Pancreas (tissue), 10 donors: ENCODE measurements around the gene GOT1. TPM values are rescaled to one million over a fixed set of nuclear protein-coding genes. Genes with fewer than 3 reads are reported as not detected.

Source experiments
- ATAC-seq, 4 donors: fragments of 200-7000 bp; cut with Tn5 transposase; one replicate each; pipeline versions ENCODE4 v1.8.0 to v1.9.1; 2020; ENCODE audit warnings: mild to moderate bottlenecking in 4 of 4, moderate library complexity in 4 of 4
- DNase-seq, 6 donors: peaks; one replicate each; pipeline ENCODE4 v3.0.0-alpha.2; 2020
- FAIRE-seq: peaks from 2 replicates; lab custom pipeline; 2012; peaks lifted over from hg19 to GRCh38; lab: Jason Lieb, UNC
- H3K27ac ChIP-seq, 4 donors: fragments of 200-600 bp; sonication (generic); 1 replicate in 3 of 4; 2 replicates in 1 of 4; pipeline versions ENCODE4 v1.5.0 to v1.8.0; 2020
- H3K27me3 ChIP-seq, 4 donors: fragments of 200-600 bp; one replicate each; pipeline ENCODE4 v1.8.0; 2021
- H3K36me3 ChIP-seq, 3 donors: fragments of 200-600 bp; sonication (generic) in 1 of 3; one replicate each; pipeline versions ENCODE4 v1.5.0 to v1.8.0; 2020 to 2021
- H3K4me1 ChIP-seq, 3 donors: fragments of 200-600 bp; one replicate each; pipeline ENCODE4 v1.8.0; 2021
- H3K4me3 ChIP-seq, 4 donors: fragments of 200-600 bp; sonication (generic) in 2 of 4; one replicate each; pipeline versions ENCODE4 v1.5.0 to v1.8.0; 2020 to 2021
- H3K9me3 ChIP-seq, 4 donors: fragments of 200-600 bp; one replicate each; pipeline ENCODE4 v1.8.0; 2021
- CTCF ChIP-seq, 4 donors: fragments of 200-600 bp; sonication (generic) in 3 of 4; IDR thresholded peaks; one replicate each; pipeline versions ENCODE4 v1.5.0 to v1.8.0; 2021; ENCODE audit warnings: antibody characterized with exemption in 4 of 4
- WGBS, 2 donors: extraction: QIAGEN DNeasy Blood & Tissue Kit; methylation state at CpG; one replicate each; pipeline ENCODE4 v1.1.7; 2013; 5-methylcytosine and 5-hydroxymethylcytosine counted together
- intact Hi-C, 3 donors: fragments of 100-400 bp; cut with DNase I; formaldehyde crosslinking; loops; one replicate each; pipeline versions ENCODE4 v1.11.1 to v1.14.2; 2022
- polyA plus RNA-seq, 2 donors: library from polyadenylated mRNA; stranded (reverse); fragments of 200-250 nt; gene quantifications; one replicate each; pipeline ENCODE4 v1.2.3, GENCODE V29; 2013
- total RNA-seq, 6 donors: library from RNA; stranded (reverse); fragmentation: NEBNext Ultra II Directional in 4 of 6; extraction: Animal tissue kit (Norgen Biotek cat#: 25700) in 4 of 6; gene quantifications; one replicate each; pipeline versions ENCODE4 v1.2.1 to v1.2.4, GENCODE V29; 2021 to 2023
- donor health status: healthy with polysubstance abuse.
- donor health status: DM: no; HTN: no; CAD: no; lungs with moderate emphysema.
- donor health status: DM: no; HTN: no; CAD: no.
- donor health status: control.
- donor health status: control.
- donor health status: Bipolar disorder and iron deficiency.
- donor health status: DM: yes; HTN: yes; CAD: no.
- donor health status: DM: no; HTN: no; CAD: no.
- donor health status: DM: no; HTN: no; CAD: no.
- donor health status: DM: yes; HTN: yes; CAD: no.

Gene GOT1
- total and polyA plus RNA-seq, 8 donors = 8.0 to 34.0 (median 14.1) TPM

- H3K36me3 ChIP-seq = no peaks in the 10 kb centered on the region
- DNase-seq (no peak), ATAC-seq (no peak), FAIRE-seq (no peak)
- no peak overlapping the region for H3K4me3 ChIP-seq
- H3K4me1 ChIP-seq = no peaks in the 10 kb centered on the region
- WGBS, 2 donors = 68% methylated on average over 5 of the region's 5 CpGs
- TF ChIP-seq CTCF (IDR thresholded peaks at IDR 0.05) = no peak
- no peaks in the 10 kb centered on the region for H3K9me3 ChIP-seq
- intact Hi-C loops = no loop called here
- H3K27me3 ChIP-seq = peaks cover 0 to 3% (median 0%) of the 10 kb centered on the region in 4 donors
- no peak overlapping the region for H3K27ac ChIP-seq
Measured at GRCh38 chr10:99450156-99450555, 19.7 kb upstream of the GOT1 start.

GRCh38 chr10:99449023-99449422 lies 18.6 kb upstream of the GOT1 start:
- H3K4me1 ChIP-seq = no peaks in the 10 kb centered on the region
- no peak for TF ChIP-seq CTCF (IDR thresholded peaks at IDR 0.05)
- peaks cover 0 to 3% (median 0%) of the 10 kb centered on the region in 4 donors for H3K27me3 ChIP-seq
- 73 to 76% methylated on average over 3 of the region's 3 CpGs for WGBS, 2 donors
- intact Hi-C loops = loop anchor here in 1 of 3 donors (10.0 kb wide), 1 partner anchor 166 kb away; no protein-coding TSS in a partner anchor
- no peak for ATAC-seq
- no peak overlapping the region for H3K27ac ChIP-seq
- H3K36me3 ChIP-seq = no peaks in the 10 kb centered on the region
- FAIRE-seq = no peak
- H3K4me3 ChIP-seq = no peak overlapping the region
- no peaks in the 10 kb centered on the region for H3K9me3 ChIP-seq
- no peak for DNase-seq

- no peak for TF ChIP-seq CTCF (IDR thresholded peaks at IDR 0.05)
- no peak overlapping the region for H3K4me3 ChIP-seq
- H3K27me3 ChIP-seq = no peaks in the 10 kb centered on the region
- H3K4me1 ChIP-seq = no peaks in the 10 kb centered on the region
- WGBS, 2 donors = 47 to 50% methylated on average over 16 of the region's 16 CpGs
- no peak for FAIRE-seq
- no peak overlapping the region for H3K27ac ChIP-seq
- no peaks in the 10 kb centered on the region for H3K36me3 ChIP-seq
- ATAC-seq = no peak
- intact Hi-C loops = loop anchor here in 1 of 3 donors (10.0 kb wide), 1 partner anchor 170 kb away; no protein-coding TSS in a partner anchor
- no peak for DNase-seq
- no peaks in the 10 kb centered on the region for H3K9me3 ChIP-seq
Measured at GRCh38 chr10:99444383-99445045, 14.1 kb upstream of the GOT1 start.

- no peak for TF ChIP-seq CTCF (IDR thresholded peaks at IDR 0.05)
- Histone ChIP-seq H3K4me3 (no peak overlapping the region), H3K4me1 (no peaks in the 10 kb centered on the region), H3K9me3 (peaks cover 0 to 4% (median 0%) of the 10 kb centered on the region in 4 donors), H3K27me3 (no peaks in the 10 kb centered on the region), H3K36me3 (no peaks in the 10 kb centered on the region), H3K27ac (no peak overlapping the region)
- FAIRE-seq (no peak), ATAC-seq (no peak), DNase-seq (no peak)
- 51 to 68% methylated on average over 3 of the region's 3 CpGs for WGBS, 2 donors
- intact Hi-C loops = loop anchor here in 1 of 3 donors (10.0 kb wide), 1 partner anchor 171 kb away; no protein-coding TSS in a partner anchor
Measured at GRCh38 chr10:99443500-99443899, 13.1 kb upstream of the GOT1 start.

- intact Hi-C loops = loop anchor here in 1 of 3 donors (10.0 kb wide), 1 partner anchor 172 kb away; no protein-coding TSS in a partner anchor
- ATAC-seq (no peak), FAIRE-seq (no peak), DNase-seq (no peak)
- TF ChIP-seq CTCF (IDR thresholded peaks at IDR 0.05) = no peak
- no peaks in the 10 kb centered on the region for H3K4me1 ChIP-seq
- no peak overlapping the region for H3K4me3 ChIP-seq
- no peaks in the 10 kb centered on the region for H3K27me3 ChIP-seq
- no peak overlapping the region for H3K27ac ChIP-seq
- H3K9me3 ChIP-seq = peaks cover 0 to 4% (median 0%) of the 10 kb centered on the region in 4 donors
- H3K36me3 ChIP-seq = no peaks in the 10 kb centered on the region
- 72 to 83% methylated on average over 5 of the region's 5 CpGs for WGBS, 2 donors
Measured at GRCh38 chr10:99442394-99442793, 12.0 kb upstream of the GOT1 start.
